ENCODE measurements around the gene TFR2.

GRCh38 chr7:100602889-100603725 lies 38.2 kb downstream of the TFR2 start:
- TF ChIP-seq EZH2 (IDR thresholded peaks at IDR 0.05; ENCODE audit: low read length, unreplicated experiment) (no peak), CTCF (conservative IDR thresholded peaks at IDR 0.05; ENCODE audit: low read depth, low read length) (no peak), EZH2phosphoT487 (IDR thresholded peaks at IDR 0.05; ENCODE audit: borderline replicate concordance, low read length) (no peak)
